ENCODE results near the gene SLC25A10. TPM values are rescaled to one million over a fixed set of nuclear protein-coding genes. Genes with fewer than 3 reads are reported as not detected.
A peak's percentile ranks its signal among the peaks of the same experiment; 100 is the strongest.
"Not testable (repeated sequence)": the region's sequence is repeated elsewhere in the genome, so short reads cannot be mapped to it uniquely, and the experiment has no call there.

SLC25A10 gene, protein sequence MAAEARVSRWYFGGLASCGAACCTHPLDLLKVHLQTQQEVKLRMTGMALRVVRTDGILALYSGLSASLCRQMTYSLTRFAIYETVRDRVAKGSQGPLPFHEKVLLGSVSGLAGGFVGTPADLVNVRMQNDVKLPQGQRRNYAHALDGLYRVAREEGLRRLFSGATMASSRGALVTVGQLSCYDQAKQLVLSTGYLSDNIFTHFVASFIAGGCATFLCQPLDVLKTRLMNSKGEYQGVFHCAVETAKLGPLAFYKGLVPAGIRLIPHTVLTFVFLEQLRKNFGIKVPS
- 2.4 TPM for polyA plus RNA-seq

DNA sequence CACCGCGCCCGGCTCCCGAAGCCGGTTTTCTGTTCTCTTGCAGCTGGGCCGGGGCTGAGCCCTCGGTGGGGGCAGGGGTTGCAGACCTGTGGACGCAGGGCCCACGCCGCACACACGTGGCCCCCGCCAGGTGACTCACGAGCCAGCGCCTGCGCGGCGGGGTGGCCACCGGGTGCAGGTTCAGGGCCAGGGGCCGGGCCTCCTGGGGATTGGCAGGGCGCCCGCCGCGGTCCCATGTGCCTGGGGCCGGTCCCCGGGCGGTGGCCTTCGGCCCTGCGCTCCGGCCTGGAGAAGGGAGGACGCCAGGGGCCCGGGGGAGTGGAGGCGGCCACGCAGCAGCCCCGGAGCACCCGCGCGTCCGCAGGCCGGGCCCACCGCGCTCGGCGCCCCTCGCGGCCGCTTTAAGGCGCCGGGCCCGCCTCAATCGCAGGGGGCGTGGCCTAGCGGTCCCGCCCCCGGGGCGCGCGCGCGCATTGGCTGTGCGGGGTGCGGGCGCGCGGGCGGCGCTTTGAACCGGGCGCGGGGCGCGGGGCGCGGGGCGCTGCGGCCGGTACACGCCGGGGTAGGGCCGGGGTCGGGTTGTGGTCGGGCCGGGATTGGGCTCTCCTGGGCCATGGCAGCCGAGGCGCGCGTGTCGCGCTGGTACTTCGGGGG, at the start of gene SLC25A10:
SLC25A10 (plus strand) TSS at position 471 of the 654 bp plus-strand sequence; CDS start at position 614, 143 bp downstream.
- peak within 1 kb of the TSS in 2 of 3 donors; percentile 69 to 80 for H3K27ac Mint-ChIP-seq
- H3K4me3 Mint-ChIP-seq: peak within 1 kb of the TSS; percentile 60 to 91 (median 81)
- H3K4me1 Mint-ChIP-seq: peaks cover 0 to 11% (median 8%) of the 10 kb centered on the region in 3 donors
- no peaks in the 10 kb centered on the region for H3K9me3 Mint-ChIP-seq
- no peaks in the 10 kb centered on the region for H3K36me3 Mint-ChIP-seq
- H3K27me3 Mint-ChIP-seq: peaks cover 4% of the 10 kb centered on the region

DNA sequence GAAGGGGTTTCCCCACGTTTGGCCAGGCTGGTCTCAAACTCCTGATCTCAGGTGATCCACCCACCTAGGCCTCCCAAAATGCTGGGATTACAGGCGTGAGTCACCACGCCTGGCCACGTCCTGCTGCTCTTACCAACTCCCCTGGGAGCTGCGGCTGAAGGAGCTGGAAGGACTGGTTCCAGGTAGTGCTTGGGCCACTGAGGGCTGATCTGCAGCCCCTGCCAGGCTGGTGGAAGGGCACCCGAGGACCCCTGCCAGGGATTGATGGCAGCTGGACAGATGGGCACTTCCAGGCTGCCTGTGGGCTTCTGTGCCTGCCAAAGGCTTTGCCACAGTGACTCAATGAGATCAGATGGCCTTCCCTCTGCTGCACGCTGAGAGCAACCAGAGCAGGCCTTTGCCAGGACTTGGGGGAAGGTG, 48.0 kb upstream of the SLC25A10 start:
- peaks cover 9 to 20% (median 16%) of the 10 kb centered on the region in 3 donors for H3K4me1 Mint-ChIP-seq
- H3K27ac Mint-ChIP-seq: no peak overlapping the region
- H3K27me3 Mint-ChIP-seq: no peaks in the 10 kb centered on the region
- no peaks in the 10 kb centered on the region for H3K36me3 Mint-ChIP-seq
- no peaks in the 10 kb centered on the region for H3K9me3 Mint-ChIP-seq
- H3K4me3 Mint-ChIP-seq: peak overlapping the region in 3 of 4 donors; percentile 8 to 23 (median 12)

DNA sequence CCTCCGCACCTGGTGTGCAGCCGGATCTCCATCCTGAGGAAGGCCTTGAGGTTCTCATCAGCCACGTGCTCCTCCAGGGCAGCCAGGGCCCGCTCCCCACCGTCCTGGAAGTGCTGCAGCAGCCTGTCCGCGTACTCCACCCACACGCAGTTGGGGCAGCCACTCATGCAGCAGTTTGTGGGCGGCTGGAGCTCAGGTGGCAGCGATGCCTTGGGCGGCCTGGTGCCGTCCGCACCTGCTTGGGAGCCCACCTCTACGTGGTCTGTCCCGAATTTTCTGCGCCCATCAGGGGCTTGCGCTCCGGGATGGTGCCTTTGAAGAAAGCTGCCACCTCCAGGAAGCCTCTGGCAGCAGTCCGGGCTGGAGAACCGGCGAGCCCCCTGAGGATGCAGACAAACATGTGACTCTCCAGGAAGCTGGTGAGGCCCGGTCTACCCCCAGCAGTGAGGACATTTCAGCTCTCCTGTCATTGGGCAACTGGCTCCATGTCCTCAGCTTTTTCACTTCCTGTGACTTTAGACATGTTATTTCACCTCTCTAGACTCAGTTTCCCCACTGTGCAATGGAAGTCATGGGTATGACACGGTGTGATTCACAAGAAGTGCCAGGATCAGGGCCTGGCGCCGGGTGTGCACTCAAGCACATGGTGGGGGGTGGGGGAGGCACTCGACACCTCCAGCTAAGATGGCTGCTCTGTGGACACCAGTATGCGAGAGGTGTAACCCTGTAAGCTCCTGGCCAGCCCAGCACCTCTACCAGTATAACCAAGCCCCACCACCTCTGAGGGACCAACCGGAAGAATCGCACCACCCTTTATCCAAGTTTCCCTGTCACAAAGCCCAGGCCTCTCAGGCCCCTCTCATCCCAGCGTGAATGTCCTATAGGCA, 46.6 kb upstream of the SLC25A10 start:
- Mint-ChIP-seq H3K9me3 (no peaks in the 10 kb centered on the region), H3K4me1 (peaks cover 9 to 20% (median 16%) of the 10 kb centered on the region in 3 donors), H3K4me3 (peak overlapping the region; percentile 92 to 97 (median 94)), H3K27me3 (no peaks in the 10 kb centered on the region), H3K36me3 (no peaks in the 10 kb centered on the region), H3K27ac (peak overlapping the region; percentile 93 to 97 (median 96))

DNA sequence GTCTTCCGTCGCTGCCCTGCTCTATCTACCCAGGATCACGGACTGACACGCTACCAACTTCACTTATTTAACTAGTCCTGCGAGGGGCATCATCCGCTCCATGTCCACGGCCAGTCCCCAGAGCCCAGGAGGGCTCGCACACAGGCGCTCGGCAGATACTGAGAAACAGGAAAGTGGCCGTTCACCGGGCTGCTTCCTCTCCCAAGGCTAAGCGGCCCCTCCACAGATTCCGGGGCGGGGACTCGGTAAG, 46.1 kb upstream of the SLC25A10 start:
- no peaks in the 10 kb centered on the region for H3K27me3 Mint-ChIP-seq

DNA sequence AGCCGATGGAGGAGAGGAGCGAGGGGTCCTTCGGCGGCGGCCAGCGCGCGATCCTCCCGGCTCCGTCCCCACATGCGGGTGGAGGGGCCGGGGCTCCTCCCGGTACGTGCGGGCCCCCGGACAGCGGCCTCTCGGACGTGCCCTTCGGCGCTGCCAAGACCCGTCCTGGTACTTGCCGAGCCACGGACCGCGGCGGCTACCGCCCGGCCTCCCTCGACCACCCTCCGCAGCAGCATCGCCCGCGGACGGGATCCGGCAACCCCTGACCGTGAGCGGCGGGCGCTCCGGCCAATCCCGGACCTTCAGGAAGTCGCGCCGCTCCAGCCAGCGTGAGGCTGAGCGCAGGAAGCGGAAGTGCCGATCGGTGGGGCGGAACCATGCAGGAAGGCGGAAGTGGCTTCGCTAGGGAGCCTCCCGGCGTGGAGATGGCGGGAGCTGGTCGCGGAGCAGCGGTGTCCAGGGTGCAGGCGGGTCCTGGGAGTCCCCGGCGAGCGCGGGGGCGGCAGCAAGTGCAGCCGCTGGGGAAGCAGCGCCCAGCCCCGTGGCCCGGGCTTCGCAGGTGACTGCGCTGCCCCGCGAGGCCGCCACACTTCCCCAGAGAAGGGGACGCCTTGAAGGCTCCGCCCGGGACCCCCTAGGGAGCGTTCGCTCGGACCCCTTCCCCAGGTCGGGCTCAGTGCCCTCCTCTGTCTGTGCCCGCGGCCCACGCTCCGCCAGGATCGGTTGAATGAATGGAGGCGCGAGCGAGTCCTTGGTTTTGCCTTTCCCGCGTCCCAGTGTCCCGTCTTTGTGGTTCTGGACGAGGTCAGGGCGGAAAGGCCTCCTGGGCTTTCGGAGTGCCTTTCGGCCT, 45.5 kb upstream of the SLC25A10 start, which contains the start of the genes CCDC137 and OXLD1:
CCDC137 (plus strand) TSS at position 396 of the 850 bp plus-strand sequence; CDS start at position 426, 30 bp downstream.
OXLD1 (minus strand) TSS at position 264 of the 850 bp plus-strand sequence; CDS start at position 236, 28 bp downstream.
- Mint-ChIP-seq H3K36me3 (no peaks in the 10 kb centered on the region), H3K4me1 (peaks cover 9 to 20% (median 16%) of the 10 kb centered on the region in 3 donors), H3K27me3 (no peaks in the 10 kb centered on the region), H3K4me3 (peak within 1 kb of the TSS; percentile 92 to 97 (median 96)), H3K27ac (peak within 1 kb of the TSS; percentile 93 to 97 (median 96)), H3K9me3 (no peaks in the 10 kb centered on the region)

More for the DNA sequence above, 46.1 kb upstream of the SLC25A10 start:
- Mint-ChIP-seq H3K4me3 (peak overlapping the region; percentile 92 to 97 (median 94)), H3K9me3 (no peaks in the 10 kb centered on the region), H3K27ac (peak overlapping the region; percentile 93 to 97 (median 96)), H3K4me1 (peaks cover 9 to 20% (median 16%) of the 10 kb centered on the region in 3 donors), H3K36me3 (no peaks in the 10 kb centered on the region)

DNA sequence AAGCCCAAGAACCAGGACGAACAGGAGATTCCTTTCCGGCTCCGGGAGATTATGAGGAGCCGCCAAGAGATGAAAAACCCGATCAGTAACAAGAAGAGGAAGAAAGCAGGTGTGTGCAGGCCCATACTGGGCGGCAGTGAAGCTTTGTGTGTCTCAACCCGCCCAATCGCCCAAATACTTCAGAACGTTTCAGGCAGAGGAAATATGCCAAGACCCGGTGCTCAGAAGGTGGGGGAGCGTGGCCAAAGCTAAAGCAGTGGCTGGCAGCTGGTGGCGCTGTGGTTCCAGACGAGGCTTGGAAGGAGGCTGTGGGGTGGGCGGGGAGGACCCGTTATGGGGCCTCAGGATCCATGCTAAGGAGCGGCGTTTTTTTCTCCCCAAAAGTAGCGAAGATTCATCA, 44.3 kb upstream of the SLC25A10 start:
- peak overlapping the region in 2 of 3 donors; percentile 73 to 77 for H3K27ac Mint-ChIP-seq
- no peaks in the 10 kb centered on the region for H3K27me3 Mint-ChIP-seq
- H3K4me3 Mint-ChIP-seq: peak overlapping the region; percentile 92 to 97 (median 96)
- peaks cover 9 to 20% (median 16%) of the 10 kb centered on the region in 3 donors for H3K4me1 Mint-ChIP-seq
- no peaks in the 10 kb centered on the region for H3K36me3 Mint-ChIP-seq
- no peaks in the 10 kb centered on the region for H3K9me3 Mint-ChIP-seq

DNA sequence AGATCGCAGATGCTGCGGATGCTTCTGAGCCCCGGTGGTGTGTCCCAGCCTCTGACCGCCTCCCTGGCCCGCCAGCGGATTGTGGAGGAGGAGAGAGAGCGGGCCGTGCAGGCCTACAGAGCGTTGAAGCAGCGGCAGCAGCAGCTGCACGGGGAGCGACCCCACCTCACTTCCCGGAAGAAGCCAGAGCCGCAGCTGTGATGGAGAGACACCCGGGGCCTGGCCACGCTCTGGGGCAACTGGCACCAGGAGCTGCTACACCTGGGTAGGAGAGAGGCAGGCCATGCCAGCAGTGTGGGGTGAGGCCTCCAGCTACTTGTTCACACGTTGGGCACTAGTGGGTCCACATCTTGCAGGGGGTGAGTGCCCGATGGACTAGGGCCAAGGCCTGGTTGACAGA, 39.6 kb upstream of the SLC25A10 start:
- no peaks in the 10 kb centered on the region for H3K9me3 Mint-ChIP-seq
- no peak overlapping the region for H3K27ac Mint-ChIP-seq
- no peak overlapping the region for H3K4me3 Mint-ChIP-seq
- H3K27me3 Mint-ChIP-seq: no peaks in the 10 kb centered on the region
- peaks cover 6 to 12% (median 6%) of the 10 kb centered on the region in 3 donors for H3K4me1 Mint-ChIP-seq
- H3K36me3 Mint-ChIP-seq: no peaks in the 10 kb centered on the region

DNA sequence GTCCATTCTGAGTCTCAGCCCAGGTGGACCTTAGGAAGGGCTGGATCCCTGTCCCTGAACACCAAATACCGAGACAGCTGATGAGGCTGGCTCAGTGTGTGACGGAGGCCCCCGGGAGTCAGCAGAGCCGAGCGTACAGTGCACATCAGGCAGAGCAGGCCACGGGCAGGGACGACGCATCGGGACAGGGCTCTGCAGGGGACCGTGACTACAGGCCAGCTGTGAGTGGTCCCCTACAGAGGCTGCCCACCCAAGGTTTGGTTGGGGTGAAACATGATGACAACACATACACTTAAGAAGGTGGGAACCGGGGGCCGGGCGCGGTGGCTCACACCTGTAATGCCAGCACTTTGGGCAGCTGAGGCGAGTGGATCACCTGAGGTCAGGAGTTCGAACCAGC, 39.1 kb upstream of the SLC25A10 start:
- H3K36me3 Mint-ChIP-seq: no peaks in the 10 kb centered on the region
- H3K27ac Mint-ChIP-seq: no peak overlapping the region
- H3K4me1 Mint-ChIP-seq: peaks cover 1 to 8% (median 4%) of the 10 kb centered on the region in 3 donors
- H3K9me3 Mint-ChIP-seq: no peaks in the 10 kb centered on the region
- no peak overlapping the region for H3K4me3 Mint-ChIP-seq
- H3K27me3 Mint-ChIP-seq: no peaks in the 10 kb centered on the region

DNA sequence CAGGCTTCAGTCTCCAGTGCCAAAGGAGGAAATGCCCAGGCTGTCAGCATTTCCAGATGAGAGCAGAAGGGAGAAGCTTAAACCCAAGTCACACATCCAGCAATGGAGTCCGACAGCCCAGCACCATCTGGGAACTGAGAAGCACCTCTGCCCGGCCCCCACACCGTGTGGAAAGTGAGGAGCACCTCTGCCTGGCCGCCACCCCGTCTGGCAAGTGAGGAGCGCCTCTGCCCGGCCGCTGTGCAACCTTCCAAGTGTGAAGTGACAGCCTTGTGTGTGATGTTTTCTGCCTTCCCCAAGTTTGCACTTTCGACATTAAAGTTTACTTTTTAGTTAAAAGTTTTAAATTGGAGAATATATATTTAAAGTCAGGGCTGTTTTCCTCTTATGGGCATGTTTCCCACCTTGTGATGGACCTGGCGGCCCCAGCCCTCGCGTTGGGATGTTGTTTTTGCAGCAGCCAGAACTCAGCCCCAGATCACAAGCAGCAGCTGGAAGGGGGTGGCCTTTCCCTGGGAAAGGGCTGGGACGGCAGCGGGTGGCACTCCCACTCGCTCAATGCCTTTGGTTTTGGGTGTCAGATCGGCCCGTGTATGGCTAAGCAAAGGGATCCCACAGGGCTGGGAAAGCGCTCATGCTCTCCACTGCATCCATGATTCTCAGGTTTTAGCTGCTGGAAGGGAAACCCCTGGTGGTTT, 38.4 kb upstream of the SLC25A10 start:
- H3K4me1 Mint-ChIP-seq: peaks cover 0 to 4% (median 2%) of the 10 kb centered on the region in 3 donors
- no peaks in the 10 kb centered on the region for H3K36me3 Mint-ChIP-seq
- no peaks in the 10 kb centered on the region for H3K9me3 Mint-ChIP-seq
- no peaks in the 10 kb centered on the region for H3K27me3 Mint-ChIP-seq
- no peak overlapping the region for H3K4me3 Mint-ChIP-seq
- peak overlapping the region in 1 of 3 donors; percentile 71 for H3K27ac Mint-ChIP-seq

DNA sequence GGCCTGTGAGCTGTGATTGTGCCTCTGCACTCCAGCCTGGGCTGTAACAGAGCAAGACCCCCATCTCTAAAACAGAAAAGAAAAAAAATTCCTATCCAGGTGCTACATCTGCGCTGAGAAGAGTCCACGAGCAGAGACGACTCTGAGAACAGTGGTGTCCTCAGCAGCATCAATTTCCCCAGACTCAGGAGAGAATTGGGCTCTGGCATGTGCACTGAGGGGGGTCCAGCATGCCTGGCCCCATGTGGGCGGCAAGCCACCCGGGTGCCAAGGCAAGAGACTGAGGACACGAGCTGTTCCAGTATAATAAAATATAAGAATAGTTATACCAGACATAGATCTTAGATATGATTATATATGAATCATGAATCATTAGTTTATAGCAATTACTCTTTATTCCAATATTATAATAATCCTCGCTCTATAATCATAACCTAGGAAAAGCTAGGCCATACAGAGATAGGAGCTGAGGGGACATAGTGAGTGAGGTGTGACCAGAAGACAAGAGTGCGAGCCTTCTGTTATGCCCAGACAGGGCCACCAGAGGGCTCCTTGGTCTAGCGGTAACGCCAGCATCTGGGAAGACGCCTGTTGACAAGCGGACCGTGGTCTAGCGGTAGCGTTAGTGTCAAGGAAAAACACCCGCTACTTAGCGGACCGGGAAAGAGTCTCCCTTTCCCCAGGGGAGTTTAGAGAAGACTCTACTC, 36.4 kb upstream of the SLC25A10 start:
- Mint-ChIP-seq H3K27ac (peak overlapping the region in 2 of 3 donors; percentile 7 to 63), H3K4me3 (peak overlapping the region in 2 of 4 donors; percentile 60 to 71)
- not testable (repeated sequence) for H3K9me3 Mint-ChIP-seq, H3K27me3 Mint-ChIP-seq, H3K4me1 Mint-ChIP-seq, H3K36me3 Mint-ChIP-seq

DNA sequence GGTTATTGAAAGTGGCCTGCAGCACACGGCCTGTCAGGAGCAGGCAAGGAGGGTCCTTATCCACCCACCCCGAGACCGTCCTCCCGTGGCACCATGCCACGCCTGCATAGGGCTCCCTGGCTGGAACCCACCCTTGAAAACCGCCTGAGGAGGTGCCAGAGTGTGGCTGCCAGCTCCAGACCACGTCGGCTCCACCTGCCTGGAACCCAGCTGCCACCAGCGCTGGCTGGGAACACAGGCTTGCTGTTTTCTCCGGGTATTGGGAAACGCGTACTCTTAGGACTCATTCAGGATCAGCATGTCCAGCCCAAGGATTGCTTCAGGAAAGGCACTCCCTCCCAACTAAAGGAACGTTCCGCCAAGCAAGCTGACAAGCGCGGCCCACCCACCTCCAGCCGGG, 35.2 kb upstream of the SLC25A10 start:
- Mint-ChIP-seq H3K4me1 (peaks cover 2 to 4% (median 4%) of the 10 kb centered on the region in 3 donors), H3K4me3 (peak overlapping the region in 1 of 4 donors; percentile 22), H3K36me3 (no peaks in the 10 kb centered on the region), H3K9me3 (no peaks in the 10 kb centered on the region), H3K27me3 (no peaks in the 10 kb centered on the region), H3K27ac (no peak overlapping the region)

DNA sequence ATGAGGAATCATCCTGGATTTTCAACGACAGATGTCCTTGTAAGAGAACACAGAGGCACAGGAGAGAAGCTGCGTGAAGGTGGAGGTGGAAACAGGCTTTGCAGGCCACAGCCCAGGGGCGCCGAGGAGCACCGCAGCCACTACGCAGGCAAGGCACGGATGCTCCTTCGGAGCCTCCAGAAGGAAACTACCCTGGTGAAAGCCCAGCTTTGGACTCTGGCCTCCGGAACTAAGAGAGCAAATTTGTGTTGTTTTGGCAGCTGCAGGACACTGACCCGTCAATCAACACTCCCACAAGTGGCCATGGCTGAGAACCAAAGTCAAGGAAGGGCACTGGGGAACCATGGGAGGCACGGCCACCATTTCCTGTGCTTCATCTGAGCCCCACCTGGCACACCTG, 31.9 kb upstream of the SLC25A10 start:
- no peaks in the 10 kb centered on the region for H3K9me3 Mint-ChIP-seq
- H3K27me3 Mint-ChIP-seq: no peaks in the 10 kb centered on the region
- H3K36me3 Mint-ChIP-seq: no peaks in the 10 kb centered on the region
- peak overlapping the region in 1 of 4 donors; percentile 80 for H3K4me3 Mint-ChIP-seq
- H3K27ac Mint-ChIP-seq: peak overlapping the region in 1 of 3 donors; percentile 79
- H3K4me1 Mint-ChIP-seq: peaks cover 14 to 20% (median 16%) of the 10 kb centered on the region in 3 donors

DNA sequence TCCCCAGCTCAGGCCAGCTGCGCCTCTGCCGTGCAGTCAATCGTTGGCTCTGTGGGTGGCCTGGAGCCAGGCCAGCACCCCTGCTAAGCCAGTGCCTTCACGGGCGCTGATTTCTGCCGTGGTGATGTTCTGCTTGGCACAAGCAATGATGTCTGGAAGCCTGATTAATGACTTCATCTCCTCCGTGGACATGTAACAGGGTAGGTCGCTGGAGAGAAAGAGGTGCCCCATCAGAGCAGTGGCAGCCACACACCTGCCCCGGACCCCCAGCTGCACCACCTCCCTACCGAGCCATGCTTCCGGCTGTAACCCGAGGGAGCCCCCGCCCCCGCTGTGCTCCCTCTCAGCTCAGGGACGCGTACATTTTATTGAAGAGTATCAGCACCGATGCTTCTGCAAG, 30.4 kb upstream of the SLC25A10 start:
- Mint-ChIP-seq H3K36me3 (no peaks in the 10 kb centered on the region), H3K27me3 (no peaks in the 10 kb centered on the region), H3K4me1 (peaks cover 14 to 24% (median 16%) of the 10 kb centered on the region in 3 donors), H3K27ac (no peak overlapping the region), H3K4me3 (peak overlapping the region in 2 of 4 donors; percentile 60 to 62), H3K9me3 (no peaks in the 10 kb centered on the region)

Measured in IgD-negative memory B cell (primary cell).